Effector CD4-positive, alpha-beta T cell (primary cell): ENCODE data around the gene GRIN2B. TPM values are rescaled to one million over a fixed set of nuclear protein-coding genes. Genes with fewer than 3 reads are reported as not detected.

ENCODE experiments used
- DNase-seq: peaks from one replicate; pipeline ENCODE4 v3.0.0-alpha.2; 2020
- total RNA-seq: gene quantifications from one replicate; lab custom pipeline; 2026; lab: John Stamatoyannopoulos, UW

GRIN2B gene
- total RNA-seq: not detected

DNA sequence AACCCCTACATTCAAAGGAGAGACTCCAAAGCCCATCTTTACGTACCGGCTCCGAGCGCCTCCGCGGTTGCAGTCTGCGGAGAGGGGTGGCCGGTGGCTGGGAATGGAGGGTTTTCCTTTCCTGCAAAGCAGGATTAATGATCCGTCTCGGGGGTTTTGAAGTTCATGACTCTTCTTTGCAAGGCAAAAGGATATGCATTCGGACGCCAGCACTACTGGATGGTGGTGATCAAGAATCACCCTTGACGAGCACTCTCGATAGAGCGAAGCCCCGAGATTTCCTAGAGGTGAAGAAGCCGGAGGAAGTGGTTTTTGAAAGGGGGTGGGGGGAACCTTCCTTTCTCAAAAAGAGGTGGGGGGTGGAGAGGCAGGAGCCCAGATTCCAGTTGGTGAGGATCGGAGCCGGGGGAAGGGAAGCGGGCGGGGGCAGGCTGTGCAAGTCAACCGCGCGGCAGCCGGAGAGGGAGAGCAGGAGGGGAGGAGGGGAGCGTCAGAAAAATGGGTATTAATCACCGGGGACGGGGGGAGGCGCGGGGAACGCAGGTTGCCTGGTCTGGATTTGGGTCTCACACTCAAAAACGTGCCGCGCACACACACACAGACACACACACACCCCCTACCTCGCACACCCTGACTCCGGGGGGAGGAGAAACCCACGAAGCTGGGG lies at the start of gene GRIN2B:
Gene GRIN2B, minus strand, starts transcription at position 307 of the 667 bp plus-strand sequence. CDS start 115,394 bp downstream, outside the sequence.
- DNase-seq: no peak

DNA sequence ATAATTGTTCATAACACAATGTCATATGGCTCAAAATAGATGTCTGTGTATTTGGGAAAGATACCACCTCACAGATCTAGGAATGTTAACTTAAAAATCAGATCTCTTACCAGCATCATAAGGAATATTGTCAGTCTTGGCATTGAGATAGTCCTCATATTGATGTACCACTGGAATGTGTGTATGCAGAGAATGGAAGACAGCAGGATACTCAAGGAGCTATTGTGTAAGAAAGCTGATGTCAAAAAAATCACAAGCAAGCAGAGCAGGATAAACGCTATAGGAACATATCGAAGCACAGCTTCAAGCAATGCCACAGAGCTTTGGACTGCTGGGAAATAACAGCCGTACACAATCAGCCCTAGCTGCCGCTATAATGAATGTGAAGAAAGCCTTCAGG lies 45.1 kb upstream of the GRIN2B start:
- DNase-seq: no peak

GRCh38 chr12:14024591-14024990 lies 43.2 kb upstream of the GRIN2B start:
- no peak for DNase-seq

DNA sequence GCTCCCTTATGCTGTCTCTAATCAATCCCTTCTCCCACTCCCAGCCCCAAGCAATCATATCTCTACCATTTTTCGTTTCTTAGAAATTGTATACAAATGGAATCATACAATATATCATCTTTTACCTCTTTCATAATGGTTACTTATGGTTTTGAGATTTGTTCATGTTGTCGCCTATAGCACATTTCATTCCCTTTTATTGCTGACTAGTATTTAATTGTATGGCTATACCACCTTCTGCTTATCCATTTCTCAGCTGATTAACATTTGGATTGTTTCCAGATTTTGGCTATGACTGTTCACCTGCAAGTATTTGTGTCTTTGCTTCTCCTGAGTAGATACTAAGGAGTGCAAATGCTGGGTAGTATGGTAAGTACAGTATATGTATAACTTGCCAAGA lies 36.7 kb upstream of the GRIN2B start:
- no peak for DNase-seq

- no peak for DNase-seq
Observed at GRCh38 chr12:14010989-14011388, 29.6 kb upstream of the GRIN2B start.

GRCh38 chr12:14007639-14008038 lies 26.2 kb upstream of the GRIN2B start:
- no peak for DNase-seq

GRCh38 chr12:13992585-13992984 lies 11.2 kb upstream of the GRIN2B start:
- DNase-seq: no peak

DNA sequence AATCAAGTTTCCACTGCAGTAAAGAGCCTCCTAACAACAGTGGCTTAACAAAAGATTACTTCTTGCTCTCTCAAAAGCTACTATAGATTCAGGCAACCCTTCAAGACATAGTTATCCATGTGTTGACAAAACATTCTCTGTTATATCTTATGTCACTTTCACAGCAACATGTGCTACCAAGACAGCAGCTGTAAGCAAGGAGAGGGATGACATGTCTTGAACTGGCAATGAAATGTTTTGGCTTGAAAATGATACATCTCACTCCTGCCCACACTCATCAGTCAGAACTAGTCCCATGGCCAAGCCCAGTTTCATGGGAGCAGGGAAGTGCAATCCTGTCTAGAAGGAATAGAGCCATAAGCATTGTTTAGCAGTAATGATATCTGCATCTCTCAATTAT lies 10.7 kb upstream of the GRIN2B start:
- no peak for DNase-seq

DNA sequence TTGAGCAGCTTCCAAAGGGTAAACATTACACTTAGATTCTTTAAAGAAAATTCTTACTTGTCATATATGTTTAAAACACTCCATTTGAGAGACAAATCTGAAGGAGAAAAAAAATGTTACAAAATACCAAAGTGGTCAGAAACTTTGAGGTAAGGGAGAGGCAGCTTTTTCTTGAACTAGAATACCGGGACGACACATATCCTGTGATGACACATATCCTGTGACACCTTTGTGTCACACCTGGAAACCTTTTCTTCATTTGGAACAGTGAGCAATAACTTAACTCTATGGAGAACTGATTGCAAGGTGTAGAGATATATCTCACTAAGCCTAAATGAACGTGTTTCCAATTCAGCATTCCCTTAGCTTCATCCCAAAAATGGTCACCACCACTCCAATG lies 4.6 kb upstream of the GRIN2B start:
- DNase-seq: no peak

DNA sequence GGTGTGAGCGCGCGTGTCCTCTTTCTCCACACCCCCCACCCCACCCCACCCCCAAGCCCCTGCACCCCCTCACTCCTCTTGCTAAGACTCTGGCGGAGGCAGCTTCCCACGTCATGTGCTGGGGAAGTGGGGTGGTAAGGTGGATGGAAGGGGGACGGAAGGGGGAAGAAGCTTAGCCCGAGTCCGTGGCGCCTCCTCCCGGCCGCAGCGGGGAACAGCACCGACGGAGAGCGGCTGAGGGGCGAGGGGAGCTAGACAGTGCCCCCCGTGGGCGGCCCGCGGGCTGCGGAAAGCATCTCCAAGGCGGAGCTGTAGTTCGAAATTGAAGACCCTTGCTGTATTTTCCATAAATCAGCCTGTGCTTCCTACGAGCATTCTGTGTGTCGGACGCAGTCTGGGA lies 588 bp upstream of the GRIN2B start:
- no peak for DNase-seq

DNA sequence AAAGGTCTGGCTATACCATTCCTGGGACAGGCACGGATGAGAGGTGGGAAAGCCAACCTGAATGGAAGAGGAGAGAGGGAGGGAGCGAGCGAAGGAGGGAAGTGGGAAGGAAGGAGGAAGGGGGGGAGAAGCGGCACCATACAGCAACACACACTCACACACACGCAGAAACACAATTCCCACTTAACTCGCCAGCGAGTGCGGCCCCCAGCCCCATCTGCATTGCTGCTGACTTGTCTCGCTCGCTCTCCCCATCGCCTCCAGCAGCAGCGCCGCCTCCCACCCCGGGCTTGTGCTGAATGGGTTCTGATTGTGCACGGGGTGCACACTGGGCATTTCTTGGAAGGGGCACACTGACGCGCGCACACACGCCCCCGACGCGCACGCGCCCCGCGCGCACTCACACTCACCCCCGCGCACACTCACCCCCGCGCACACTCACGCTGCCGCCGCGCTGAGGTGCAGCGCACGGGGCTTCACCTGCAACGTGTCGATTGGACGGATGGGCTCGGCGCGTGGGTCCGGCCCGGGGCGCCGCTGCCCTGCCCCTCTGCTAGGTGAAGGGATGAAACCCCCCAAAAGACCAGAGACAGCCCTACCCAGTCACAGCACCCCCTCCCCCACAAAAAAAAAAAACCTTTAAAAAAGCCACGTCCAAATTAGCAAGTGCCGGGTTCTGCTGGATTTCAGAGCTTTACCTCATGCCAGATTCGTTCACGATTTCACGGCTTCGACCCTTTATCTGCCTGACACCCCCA lies 685 bp downstream of the GRIN2B start:
- no peak for DNase-seq

DNA sequence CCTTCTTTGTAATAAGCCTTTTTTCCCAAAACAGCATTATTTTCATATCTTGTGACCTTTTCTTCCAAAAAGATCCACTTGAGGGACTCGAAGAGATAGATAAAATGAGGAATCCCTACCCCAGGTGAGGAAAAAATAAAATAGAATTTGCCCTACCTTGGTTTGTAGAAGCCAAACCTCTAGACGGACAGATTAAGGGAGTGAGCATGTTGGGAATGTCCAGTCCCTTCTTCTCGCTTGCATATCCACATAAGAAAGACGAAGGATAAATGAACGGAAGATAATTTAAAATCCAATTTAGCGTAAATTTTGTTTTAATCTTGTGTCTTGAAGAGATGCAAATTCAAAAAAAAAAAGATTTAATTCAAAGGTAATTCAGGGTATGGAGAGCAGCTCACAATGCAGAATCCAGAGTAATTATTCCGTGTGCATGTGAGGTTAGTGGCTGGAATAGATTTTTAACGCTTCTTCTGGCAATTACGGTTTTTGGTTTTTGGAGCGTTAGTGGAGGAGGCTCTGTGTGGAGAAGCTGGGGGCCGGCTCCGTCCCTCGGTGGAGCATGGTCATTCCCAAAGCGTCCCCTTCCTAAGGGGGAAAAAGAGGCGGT lies 1.5 kb downstream of the GRIN2B start:
- no peak for DNase-seq

GRCh38 chr12:13978876-13979275 lies 2.5 kb downstream of the GRIN2B start:
- DNase-seq: no peak

- no peak for DNase-seq
Observed at GRCh38 chr12:13976880-13977279, 4.5 kb downstream of the GRIN2B start.

DNA sequence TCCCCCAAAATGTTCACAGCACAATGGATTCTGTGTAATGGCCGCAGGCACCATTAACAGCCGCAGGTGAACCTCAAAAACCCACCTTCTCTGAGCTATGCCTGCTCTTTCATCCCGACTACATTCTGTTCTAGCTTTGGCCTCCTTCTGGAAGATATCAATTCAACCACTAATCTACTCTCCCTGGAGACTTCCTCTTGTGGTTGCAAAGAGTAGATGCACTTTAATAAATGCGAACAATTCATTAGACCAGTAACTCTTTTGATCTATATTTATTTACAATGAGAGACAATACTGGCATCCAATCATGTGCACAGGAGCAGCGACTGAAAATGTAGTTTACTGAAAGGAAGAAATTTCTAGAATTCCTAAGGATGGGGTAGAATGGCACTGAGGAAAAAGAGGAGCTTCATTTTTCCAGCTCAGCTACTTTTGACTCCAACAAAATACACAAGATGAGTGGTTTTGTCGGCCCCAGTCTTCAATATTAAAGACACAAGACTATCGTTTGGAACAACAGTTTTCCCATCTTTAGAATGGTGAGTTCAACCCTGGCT lies 5.3 kb downstream of the GRIN2B start:
- no peak for DNase-seq

- no peak for DNase-seq
Observed at GRCh38 chr12:13973996-13974395, 7.4 kb downstream of the GRIN2B start.

- DNase-seq: no peak
Observed at GRCh38 chr12:13970803-13971202, 10.6 kb downstream of the GRIN2B start.

DNA sequence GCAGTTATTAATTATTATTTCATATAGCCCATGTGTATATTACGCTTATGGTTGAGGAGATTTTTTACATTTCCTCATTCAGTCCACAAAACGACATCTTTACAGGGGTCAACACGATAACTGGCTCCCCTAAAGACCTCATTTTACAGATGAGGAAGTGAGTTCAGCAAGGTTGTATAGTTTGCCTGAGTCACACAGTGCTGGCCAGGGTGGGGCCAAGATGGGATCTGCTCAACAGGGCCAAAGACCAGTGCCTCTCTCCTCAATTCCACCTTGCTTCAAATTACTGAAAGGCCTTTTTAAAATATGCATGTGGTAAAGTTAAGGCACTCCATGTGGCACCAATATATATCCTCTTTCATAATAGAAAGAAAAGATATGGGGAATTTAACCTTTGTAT lies 13.1 kb downstream of the GRIN2B start:
- DNase-seq: no peak

DNA sequence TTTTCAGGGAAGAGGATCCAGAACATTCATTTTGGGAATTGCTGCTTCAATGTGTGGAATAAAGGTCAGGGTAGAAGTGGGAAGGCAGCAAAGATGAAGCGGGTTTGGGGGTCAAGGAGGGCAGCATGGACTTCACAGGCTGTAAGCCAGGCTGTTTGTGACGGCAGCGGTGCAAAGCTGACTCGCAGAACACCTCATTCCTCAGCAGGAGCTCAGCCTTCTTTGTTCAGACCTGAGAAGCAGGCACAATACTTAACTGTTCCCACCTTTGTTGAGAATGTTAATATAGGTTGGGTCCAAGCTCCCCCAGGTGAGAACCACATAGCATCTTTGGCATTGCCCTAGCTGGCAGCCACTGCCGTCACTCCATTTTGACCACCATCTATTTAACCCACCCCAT lies 16.7 kb downstream of the GRIN2B start:
- no peak for DNase-seq

GRCh38 chr12:13962699-13963098 lies 18.7 kb downstream of the GRIN2B start:
- DNase-seq: no peak

DNA sequence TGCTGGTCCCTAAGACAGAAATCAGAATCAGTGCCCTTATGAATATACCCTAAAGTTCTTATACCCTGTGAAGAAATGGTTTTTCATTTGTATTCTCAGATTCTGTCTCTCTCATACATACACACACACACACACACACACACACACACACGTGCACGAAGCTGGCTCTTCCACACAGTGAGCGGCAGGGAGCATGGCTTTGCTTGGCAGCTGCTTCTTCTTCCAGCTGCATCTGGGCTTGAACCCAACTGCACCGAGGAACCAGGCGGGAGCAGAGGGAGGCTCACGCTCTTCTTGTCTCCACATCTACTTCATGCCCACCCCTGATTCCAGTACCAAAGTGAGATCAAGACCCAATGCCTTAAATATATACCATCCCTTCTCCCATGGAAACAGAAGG lies 19.4 kb downstream of the GRIN2B start:
- DNase-seq: no peak

- no peak for DNase-seq
Observed at GRCh38 chr12:13959131-13959723, 22.2 kb downstream of the GRIN2B start.

- no peak for DNase-seq
Observed at GRCh38 chr12:13957576-13957975, 23.8 kb downstream of the GRIN2B start.
